HL-60/S4 treated with retinoic acid at 250 ng/mL for 4 days and 3 days (cell line): ENCODE measurements around the gene ANKLE1.

ENCODE experiments used
- in situ Hi-C: fragments of 300-500 bp; cut with MboI; formaldehyde crosslinking; loops from 2 replicates; pipeline ENCODE4 v1.7.0; 2022; ENCODE audit warnings: low sequenced_read_pairs

Gene ANKLE1

DNA sequence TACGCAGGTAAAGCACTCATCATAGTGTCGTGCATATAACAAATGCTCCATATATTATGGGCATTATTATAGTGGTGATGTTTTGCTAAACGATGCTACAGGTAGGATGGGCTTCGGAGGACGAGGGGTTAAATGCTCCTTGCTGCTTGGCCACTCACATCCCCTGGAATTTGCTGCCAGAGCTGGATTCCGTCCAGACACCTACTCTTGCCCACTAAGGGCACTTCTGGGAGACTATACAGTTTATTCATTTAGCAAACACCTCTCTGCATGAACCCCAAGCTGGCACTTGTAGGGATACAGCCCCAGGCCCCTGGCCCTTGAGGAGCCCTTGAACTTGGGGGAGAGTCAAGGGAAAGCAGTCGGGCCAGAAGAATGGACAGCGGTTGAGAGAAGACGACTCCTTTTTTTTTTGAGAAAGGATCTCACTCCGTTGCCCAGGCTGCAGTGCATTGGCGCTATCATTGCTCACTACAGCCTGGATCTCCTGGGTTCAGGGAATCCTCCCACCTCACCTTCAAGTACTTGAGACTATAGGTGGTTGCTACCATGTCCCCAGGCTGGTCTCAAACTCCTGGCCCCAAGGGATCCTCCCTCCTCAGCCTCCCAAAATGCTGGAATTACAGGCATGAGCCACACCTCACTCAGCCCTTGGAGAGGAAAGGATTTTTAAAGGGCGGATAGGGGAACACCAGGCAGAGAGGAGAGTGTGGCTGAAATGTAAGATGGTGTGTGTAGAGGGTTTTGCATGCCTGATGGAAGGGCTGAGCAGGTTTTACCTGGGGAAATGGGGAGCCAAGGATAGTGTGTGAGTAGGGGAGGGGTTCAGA lies 22.9 kb downstream of the ANKLE1 start:
- in situ Hi-C loops: no loop called here

GRCh38 chr19:17305216-17305516 lies 23.5 kb downstream of the ANKLE1 start:
- in situ Hi-C loops: no loop called here

- in situ Hi-C loops: no loop called here
Measured at GRCh38 chr19:17305517-17306284, 24.0 kb downstream of the ANKLE1 start, which contains the start of gene MRPL34. Gene MRPL34, plus strand, starts transcription at chr19:17305872. Its CDS starts 21 bp downstream, at chr19:17305893.

GRCh38 chr19:17306285-17306714 lies 24.6 kb downstream of the ANKLE1 start:
- in situ Hi-C loops: no loop called here

- in situ Hi-C loops: no loop called here
Measured at GRCh38 chr19:17307876-17308377, 26.2 kb downstream of the ANKLE1 start.

DNA sequence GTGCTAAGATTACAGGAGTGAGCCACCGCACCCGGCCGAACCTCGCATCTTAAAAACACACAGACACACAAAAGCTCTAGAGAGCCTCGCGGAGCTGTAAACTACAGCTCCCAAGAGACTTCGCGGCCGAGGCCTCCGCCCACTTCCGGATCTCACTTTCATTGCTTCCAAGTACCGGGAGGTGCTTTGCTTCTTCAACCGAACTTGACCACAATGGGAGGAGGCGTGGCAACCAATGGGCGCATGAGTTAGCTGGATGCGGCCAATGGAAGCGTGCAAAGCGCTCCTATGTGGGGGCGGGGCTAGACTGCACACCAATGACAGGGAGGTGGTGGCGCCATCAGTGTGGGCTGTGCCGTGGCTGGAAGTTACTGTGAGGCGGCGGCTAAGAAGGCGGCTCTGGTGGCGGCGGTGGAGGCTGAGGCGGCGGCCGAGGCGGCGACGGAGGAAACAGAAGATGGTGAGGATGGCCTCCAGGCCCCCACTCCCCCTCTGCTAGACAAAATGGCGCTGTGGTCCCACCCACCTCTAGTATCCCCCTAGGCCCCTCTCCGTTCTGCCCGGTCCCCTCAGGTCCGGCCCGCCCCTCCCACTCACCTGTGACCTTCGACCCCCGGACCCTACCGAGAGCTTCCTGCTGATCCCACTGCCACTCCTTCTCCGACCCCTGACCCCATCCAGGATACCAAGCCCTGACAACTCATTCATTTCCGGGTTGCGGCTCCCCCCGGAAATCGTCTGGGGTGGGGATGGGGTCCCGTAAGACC lies 27.7 kb downstream of the ANKLE1 start, which contains the start of gene DDA1:
Gene DDA1, plus strand, starts transcription at position 366 of the 767 bp plus-strand sequence. Its CDS starts 92 bp downstream, at position 458.
- in situ Hi-C loops: no loop called here

DNA sequence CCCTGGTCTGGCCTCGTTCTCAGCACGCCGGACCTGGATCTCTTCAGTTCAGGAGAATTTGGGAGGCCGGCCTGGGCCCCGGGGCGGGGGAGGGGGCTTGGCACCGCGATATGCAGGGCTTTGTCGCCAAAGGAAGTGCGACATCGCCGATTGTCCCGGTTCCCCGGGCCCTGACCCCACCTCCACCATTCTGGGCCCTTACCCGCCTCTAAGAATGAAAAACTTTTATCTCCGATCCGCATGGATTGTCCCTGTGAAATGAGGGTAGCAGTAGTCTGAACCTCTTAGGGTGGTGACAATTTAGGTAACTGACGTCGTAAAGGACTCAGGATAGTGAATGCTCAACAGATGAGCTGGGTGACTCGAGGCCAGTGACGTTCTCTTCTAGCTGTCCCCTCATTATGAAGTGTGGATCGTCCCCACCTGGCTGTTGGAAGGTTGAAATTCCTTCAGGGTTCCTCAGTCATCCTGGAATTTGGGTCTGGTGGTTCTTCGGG lies 28.3 kb downstream of the ANKLE1 start:
- in situ Hi-C loops: no loop called here

DNA sequence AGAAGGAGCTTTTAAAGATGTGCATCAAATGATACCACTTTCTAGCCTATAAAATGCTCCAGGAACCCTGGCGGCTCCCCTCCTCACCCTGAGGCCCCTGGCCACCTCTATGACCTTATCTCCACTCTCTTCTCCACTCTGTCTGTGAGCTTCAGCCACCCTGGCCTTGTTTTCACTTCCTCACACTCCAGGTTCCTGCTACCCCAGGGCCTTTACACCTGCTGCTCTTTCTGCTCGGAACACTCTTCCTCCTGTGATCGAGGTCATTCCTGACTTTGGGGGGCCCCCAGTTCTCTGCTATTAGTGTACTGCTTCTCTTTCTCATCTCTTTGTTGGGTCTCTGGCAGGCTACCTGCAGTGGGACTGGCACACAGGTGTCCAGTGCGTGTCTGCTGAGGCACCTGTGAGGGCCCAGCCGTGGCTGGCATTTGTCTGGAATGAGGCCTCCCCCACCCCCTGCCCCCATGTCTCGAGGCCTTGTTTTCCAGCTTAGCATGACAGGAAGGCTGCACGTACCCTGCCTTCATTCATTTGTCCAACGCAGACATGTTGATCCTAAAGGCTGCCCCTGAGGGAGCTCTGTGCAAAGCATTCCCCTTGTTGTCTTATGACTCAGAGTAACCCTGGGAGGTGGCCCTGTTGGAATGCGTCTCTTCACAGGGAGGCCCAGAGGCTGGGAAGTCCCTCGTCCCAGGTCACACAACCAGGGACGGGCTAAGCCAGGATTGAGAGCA lies 29.9 kb downstream of the ANKLE1 start:
- in situ Hi-C loops: no loop called here

GRCh38 chr19:17312189-17313113 lies 30.8 kb downstream of the ANKLE1 start:
- in situ Hi-C loops: no loop called here

DNA sequence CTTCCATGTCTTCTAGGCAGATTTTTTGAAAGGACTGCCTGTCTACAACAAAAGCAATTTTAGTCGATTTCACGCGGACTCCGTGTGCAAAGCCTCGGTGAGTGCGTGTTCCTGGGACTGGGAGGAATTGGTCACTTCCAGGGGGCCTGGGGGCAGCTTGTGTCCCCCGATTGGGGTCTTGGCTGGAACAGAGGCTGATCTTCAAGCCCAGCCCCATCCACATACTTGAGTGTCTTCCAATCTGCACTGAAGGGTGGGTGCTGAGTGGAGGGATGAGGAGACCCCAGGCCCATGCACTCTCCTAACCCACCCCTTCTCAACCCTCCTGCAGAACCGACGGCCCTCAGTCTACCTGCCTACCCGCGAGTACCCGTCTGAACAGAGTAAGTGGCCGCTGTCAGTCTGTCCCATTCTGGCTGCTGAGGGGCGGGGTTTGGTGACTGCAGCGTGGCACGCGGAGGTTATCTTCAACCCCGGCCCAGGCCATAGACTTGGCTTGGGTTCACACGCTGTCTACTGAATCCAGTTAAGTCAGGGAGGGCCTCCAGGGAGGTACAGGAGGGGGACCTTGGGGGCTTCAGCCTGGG lies 32.4 kb downstream of the ANKLE1 start:
- in situ Hi-C loops: no loop called here

- in situ Hi-C loops: no loop called here
Measured at GRCh38 chr19:17318966-17319365, 37.3 kb downstream of the ANKLE1 start.

DNA sequence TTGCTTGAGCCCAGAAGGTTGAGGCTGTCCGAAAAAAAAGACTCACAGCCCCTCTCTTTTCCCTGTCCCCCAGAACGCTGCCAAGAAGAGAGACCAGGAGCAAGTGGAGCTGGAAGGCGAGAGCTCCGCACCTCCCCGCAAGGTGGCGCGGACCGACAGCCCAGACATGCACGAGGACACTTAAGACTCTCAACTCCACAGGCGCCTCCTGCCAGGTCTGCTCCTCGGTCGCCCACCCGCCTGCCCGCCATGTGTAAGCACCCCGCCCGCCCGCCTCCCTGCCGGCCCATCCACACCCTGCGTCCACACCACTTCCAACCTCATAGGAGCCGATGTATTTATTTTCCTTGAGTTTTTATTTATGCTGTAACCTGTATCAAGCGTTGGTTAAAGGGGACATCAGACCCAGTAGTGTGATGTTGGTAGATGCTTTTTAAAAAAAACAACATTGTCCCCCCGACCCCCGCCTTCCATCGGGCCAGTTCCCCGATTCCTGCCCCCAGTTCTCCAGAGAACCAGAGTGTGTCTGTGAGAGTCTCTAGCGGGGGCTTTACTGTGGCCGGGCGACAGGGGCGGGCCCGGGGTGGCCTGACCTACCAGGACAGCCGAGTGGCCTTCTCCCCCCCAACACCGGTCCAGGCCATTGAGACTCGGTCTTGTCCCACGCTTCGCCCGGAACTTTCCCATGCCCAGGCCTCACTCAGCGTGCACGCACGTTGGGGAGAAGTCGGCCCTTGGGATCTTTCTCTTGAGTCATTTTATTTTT lies 38.0 kb downstream of the ANKLE1 start:
- in situ Hi-C loops: no loop called here

DNA sequence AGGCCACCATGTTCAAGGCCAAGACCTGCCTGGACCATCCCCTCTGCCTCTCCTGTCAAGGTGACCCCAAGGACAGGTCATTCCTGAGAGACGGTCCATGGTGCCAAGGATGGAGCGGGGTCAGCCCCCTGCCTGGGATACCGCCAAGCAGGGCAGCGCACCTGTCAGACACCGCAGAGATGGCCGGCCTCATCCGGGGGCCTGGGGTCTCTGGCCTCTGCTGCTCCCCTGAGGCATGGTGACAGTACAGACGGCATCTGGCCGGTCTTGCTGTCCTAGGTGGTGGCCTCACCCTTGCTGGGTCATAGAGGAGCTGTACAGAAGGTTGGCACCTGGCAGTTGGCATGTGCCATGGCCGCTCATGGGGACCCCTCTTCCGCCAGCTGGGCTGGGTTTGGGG lies 38.7 kb downstream of the ANKLE1 start:
- in situ Hi-C loops: no loop called here

DNA sequence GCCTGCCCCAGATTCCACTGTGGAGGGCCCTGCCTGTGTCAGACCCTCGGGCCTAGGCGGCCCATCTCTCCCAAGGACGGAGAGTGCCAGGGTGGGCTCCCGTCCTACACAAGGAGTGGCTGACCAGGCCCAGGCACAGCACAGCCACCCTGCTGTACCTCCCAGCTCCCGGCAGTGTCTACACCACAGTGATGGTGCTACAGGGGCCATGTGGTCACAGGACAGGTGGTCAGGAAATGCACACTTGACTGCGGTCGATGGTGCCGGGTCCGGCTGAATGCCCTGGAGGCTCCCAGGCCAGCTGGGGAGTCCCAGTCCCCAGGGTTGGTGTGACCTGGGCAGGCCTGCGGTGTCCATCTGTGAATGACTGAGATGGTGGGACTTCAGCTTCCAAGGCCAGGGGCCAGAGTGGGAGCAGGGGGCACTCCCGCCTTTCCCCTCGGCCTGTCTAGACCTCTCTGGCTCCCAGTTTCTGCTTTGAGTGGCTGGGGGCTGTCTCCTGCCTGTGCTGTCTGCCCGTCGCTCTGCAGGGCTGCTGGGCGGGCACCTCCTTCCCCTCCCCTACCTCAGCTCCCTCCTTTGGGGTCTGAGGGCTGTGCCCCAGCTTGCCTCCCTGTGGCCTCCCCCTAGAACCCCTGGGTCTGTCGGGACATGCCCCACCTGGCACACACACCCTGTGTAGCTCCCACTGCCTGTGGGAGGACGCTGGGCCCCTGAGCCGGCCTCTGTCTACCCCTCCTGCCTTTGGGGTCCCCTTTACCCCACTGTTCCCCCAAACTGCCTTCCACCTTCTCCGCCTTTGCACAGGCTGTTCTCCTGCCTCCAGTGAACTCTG lies 40.2 kb downstream of the ANKLE1 start:
- in situ Hi-C loops: no loop called here

- in situ Hi-C loops: no loop called here
Measured at GRCh38 chr19:17322854-17323253, 41.2 kb downstream of the ANKLE1 start.

GRCh38 chr19:17323300-17323963 lies 41.7 kb downstream of the ANKLE1 start:
- in situ Hi-C loops: no loop called here

GRCh38 chr19:17323964-17324332 lies 42.2 kb downstream of the ANKLE1 start:
- in situ Hi-C loops: no loop called here
